SK-N-DZ (cell line): Measurements from ENCODE around the gene RPUSD3.
A peak's percentile ranks its signal among the peaks of the same experiment; 100 is the strongest.
"Not testable (repeated sequence)": the region's sequence is repeated elsewhere in the genome, so short reads cannot be mapped to it uniquely, and the experiment has no call there.

Source experiments
- DNase-seq: peaks from one replicate; pipeline ENCODE4 v3.0.0-alpha.2; 2015; ENCODE audit warnings: low spot score

RPUSD3 gene

DNA sequence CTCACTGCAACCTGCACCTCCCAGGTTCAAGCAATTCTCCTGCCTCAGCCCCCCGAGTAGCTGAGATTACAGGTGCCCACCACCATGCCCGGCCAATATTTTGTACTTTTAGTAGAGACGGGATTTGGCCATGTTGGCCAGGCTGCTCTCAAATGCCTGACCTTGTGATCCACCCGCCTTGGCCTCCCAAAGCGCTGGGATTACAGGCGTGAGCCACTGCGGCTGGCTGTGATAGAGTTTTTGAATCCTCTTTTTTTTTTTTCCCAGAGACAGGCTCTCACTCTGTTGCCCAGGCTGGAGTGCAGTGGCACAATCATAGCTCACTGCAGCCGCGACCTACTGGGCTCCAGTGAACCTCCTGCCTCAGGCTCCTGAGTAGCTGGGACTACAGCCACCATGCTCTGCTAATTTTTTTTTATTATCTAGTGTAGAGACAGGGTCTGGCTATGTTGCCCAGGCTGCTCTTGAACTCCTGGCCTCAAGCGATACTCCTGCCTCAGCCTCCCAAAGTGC, 21.4 kb upstream of the RPUSD3 start:
- DNase-seq, result not testable (repeated sequence)

DNA sequence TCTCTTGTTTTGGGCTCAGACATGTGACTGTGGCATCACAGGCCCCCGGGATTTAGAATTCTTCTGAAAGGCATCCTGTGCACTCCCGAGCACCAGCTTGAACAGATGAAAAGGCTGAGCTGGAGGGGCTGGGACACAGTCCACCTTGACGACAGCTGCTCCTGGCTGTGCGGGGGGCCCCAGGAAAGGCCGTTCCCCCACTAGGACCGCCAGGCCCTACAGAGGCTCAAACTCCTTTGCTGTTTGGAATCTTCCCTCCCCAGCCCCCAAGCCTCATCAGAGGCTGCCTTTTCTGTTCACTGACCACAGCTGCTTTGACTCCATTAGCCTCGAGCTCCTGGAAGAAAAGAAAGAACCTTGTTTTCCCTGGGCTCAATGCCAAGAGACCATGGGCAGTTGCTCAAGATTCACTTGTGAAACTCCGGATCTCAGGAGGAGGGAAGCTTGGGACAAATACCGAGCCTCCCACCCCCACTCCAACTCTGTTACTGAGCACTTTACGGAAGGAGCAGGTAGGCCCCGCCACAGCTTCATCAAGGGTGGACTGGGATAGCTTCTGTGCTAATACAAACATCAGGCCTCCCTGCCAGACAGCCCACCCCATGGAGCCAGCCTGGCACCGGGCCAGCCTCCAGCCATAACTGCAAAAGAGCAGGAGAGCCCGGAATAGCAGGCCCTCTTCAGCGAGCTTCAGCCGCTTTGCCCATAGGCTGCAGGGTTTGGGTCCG, 20.6 kb upstream of the RPUSD3 start:
- DNase-seq, result peak; percentile 58

DNA sequence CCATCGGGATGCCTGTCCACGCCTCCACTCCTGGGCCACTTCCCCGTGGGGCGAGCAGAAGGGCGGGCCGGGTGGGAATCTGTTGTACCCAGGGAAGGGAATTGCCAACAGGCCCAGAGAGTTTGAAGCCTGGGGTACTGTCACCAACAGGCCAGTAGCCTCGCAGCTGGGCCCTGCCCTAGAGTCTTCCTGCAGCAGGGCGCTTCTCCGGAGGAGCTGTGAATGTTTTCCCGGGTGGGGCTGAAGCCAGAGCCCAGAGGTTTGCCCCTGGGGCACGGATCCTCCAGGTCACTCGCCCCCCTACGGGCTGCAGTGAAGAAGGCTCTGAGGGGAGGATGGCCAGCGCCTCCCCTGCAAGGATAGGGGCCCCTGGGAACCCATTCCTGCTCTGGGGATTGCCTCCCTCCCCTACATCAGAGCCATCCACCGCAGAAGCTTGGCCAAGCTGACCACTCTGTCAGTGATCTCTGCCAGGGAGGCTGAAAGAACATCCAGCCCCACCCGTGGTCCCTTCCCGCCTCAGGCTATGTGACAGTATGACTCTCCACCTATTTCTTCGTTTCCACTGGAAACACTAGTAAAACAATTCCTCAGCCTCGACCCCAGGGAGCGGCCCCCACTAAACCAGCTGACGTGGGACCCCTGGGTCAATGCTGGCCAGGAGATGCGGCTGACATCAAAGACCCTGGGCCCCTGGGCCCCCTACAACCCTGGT, 19.4 kb upstream of the RPUSD3 start:
- no peak for DNase-seq

DNA sequence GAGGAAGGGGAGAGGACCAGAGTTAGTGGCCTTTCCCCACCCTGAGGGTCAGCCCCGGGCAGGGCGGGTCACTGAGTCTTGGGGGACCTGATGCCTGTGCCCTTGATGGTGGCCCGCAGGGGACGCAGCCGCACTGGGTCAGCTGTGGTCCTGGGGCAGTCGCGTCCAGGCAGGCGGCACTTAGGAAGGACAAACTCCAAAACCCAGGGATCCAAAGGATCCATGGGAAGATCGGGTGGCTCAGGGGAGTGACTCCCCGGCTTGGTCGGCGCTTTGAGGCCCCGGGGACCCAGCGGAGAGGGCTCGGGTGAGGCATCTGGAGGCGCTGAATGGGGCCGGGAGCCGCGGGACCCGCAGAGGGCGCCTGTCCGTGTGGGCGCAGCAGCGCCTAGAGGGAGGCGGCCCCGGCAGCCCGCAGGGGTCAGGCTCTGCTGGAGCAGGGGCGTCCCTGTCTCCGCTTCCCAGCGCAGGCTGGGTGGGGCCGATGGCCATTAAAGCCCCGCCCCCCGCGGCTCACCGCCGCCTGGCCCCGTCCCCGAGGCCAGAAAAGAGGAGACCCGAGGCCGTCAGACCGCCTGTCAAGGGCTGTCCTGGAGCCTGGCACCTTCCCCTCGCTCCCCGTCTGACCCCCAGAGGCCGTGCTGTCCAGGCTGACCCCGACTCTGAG, 18.7 kb upstream of the RPUSD3 start:
- DNase-seq, result peak; percentile 69

DNA sequence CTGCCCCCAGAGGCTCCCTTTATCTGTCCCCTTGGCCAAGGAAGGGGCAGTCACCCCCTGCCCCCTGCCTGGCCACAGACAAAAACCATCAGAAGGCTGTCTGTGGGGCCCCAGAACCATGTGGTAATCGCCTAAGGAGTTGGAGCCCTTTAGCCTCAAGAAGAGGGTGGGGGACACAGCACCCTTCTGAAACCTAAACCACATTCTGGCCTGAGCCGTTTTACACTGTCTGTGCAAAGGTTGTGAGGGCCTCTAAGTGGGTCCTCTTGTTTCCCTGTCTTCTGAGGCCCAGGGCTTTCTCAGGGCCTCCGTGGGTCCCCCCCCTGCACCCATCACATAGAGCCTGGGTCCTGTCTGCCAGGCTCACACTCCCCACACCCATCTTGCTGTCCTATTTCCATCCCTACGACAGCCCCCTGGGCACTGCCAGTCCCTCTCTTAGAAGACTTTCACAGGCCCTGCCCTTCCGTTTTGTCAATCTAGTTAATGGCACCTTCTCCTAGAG, 17.9 kb upstream of the RPUSD3 start:
- no peak for DNase-seq

DNA sequence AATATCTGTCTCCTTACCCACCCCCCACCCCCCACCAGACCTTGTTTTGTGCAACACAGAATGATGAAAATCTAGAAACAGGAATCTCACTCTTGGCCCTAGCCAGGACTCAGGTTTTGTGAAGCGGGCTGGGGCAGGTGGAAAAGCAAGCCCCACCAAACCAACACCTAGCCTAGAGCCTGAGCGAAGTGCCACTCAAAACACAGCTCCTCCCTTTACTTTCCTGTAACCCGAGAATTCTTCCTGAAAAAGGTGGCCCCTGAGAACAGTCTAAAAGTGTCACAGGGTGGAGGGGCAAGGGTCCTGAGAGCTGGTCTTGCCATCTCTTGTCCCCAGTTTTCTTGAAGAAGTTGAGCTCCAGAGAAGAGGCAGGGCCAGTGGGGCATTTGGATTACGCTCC, 17.4 kb upstream of the RPUSD3 start:
- no peak for DNase-seq

DNA sequence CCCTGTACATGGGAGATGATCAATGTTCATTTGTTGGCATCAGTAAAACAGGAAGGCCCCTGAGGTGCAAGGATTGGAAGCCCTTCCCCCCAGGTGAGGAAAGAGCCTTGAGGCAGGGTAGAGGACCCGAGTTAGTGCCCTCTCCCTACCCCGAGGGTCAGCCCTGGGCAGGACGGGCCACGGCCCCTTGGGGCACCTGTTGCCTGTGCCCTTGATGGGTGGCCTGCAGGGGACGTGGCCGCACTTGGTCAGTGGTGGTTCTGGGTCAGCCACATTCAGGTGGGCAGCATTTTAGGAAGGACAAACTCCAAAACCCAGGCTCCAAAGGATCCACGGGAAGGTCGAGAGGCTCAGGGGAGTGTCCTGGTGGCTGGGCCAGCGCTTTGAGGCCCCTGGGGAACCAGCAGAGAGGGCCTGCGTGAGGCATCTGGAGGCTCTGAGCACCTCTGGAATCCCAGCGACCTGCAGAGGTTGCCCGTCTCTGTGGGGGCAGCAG, 15.8 kb upstream of the RPUSD3 start:
- DNase-seq, result no peak

DNA sequence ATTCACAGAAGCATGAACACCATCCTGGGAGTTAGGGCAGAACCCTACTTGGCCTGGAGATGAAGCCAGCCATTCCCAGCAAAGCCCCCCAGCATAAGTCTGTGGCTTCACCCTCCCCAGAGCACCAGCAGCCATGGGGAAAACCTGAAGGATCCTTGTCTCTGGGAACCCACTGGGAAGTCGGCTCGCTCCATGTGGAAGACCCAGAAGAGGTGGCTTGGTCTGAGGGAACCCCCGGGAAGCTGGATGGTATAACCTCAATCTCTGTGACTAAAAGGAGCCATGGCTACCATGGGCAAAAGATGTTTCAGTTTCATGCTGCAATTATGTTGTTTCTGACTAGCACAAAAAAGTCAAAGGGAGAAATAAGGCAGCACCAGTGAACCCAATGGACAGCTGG, 11.8 kb upstream of the RPUSD3 start:
- DNase-seq, result no peak

DNA sequence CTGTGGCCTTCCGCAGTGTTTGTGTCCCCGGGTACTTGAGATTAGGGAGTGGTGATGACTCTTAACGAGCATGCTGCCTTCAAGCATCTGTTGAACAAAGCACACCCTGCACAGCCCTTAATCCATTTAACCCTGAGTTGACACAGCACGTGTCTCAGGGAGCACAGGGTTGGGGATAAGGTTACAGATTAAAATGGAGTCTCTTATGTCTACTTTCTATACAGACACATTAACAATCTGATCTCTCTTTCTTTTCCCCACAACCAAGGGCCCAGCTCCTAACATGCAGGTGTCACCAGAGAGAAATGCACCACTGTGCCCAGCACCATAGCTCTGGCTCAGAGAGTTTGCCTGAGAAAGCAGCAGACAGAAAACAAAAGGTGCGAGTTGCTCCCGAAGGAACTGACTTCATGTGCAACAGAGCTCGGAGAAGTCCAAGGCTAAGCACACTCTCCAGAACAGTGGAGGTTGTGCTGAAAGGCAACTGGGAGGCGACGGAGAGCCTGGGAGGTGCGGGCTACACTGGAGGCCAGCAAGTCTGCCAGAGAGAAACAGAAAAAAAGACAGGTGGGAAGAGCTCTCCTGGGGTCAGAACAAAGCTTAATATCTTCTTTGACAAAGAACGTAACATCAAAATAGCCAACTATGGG, 10.6 kb upstream of the RPUSD3 start:
- DNase-seq, result peak; percentile 68

DNA sequence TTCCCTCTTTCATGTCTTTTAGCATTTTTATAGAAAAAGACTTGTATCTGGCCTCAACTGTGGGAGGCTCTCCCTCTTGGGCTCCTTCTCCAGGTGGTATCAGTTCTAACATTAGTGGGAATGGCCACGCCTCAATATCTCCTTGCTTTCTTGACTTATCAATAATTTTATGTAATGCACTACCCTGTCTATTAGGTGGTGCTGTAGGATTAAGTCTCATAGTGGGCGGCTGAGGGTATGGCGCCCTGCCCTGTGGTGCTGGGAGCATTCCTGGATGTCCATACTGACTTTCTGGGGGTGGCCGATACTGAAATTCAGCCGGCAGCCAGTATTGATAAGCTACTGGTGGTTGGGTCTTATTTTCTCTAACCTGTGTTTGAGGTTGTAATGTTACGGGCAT, 8.7 kb upstream of the RPUSD3 start:
- DNase-seq, result no peak

DNA sequence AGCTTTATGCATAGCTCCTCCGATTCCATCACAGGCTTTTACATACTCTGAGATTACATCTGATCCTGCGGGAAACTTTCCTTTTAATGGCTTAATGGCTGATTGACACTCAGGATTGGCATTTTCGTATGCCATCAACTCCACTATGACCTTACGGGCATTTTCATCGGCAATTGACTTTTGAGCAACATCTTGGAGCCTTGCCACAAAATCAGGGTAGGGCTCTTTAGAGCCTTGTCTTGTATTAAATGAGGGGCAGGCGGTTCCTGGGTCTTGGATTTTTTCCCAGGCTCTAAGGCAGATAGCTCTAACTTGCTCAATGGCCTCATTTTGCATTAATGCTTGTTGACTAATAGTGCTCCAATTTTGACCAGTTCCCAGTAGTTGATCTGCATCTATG, 8.1 kb upstream of the RPUSD3 start:
- DNase-seq, result not testable (repeated sequence)

DNA sequence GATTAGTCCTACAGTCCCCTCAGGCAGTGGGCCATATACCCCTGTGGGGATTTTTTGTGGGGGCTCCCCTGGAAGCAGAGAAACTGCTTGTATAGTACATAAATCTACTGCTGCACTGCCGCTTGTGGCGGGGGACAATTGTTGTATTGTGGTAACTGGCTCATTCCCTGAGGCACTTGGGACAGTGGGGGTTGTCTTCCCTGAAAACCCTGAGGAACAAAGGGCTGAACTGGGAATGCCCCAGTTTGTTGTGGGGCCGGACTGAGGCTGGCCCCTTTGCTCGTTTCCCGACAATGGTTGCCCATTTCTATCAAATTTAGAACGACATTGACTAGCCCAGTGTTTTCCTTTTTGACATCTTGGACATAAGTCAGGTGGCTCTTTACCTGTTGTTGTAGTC, 7.6 kb upstream of the RPUSD3 start:
- DNase-seq, result not testable (repeated sequence)

DNA sequence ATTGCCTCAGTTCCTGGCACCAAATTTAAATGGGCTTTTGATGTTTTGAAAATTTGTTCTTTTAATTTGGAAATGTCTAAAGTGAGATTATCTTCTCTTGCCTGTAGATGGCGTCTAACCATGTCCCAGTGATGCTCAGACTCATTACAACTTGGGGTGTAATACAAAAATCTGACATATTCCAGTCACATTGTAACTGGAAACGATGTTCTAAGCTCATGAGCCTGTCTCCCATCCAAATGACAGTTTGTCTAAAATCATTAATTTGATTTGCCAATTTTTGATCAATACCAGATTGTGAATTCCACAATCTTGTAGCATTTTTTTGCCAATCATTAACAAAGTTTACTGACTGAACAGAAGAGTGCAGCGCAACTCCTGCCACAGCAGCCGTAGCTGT, 5.1 kb upstream of the RPUSD3 start:
- peak; percentile 49 for DNase-seq

DNA sequence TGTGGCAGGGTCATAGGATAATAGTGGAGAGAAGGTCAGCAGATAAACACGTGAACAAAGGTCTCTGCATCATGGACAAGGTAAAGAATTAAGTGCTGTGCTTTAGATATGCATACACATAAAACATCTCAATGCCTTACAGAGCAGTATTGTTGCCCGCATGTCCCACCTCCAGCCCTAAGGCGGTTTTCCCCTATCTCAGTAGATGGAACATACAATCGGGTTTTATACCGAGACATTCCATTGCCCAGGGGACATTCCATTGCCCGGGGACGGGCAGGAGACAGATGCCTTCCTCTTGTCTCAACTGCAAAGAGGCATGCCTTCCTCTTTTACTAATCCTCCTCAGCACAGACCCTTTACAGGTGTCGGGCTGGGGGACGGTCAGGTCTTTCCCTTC, 4.1 kb upstream of the RPUSD3 start:
- not testable (repeated sequence) for DNase-seq

DNA sequence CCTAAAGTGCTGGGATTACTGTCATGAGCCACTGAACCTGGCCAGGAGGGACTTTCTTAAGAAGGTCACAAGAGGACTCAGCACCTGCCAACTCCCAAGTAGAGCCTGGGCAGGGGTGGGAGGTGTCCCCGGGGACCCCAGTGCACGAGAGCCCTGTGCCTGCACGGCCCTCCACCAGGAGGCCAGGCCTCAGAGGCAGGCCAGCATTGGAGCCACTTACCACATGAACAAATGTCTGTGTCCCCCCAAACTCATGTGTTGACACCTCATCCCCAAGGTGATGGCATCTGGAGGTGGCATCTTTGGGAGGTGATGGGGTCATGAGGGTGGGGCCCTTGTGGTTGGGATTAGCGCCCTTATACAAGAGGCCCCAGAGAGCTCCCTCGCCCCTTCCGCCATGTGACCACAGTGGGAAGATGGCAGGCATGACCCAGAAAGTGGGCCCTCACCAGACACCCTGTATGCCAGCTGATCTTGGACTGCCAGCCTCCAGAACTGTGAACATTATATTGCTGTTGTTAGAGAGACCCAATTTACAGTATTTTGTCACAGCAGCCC, 3.2 kb upstream of the RPUSD3 start:
- DNase-seq, result no peak

DNA sequence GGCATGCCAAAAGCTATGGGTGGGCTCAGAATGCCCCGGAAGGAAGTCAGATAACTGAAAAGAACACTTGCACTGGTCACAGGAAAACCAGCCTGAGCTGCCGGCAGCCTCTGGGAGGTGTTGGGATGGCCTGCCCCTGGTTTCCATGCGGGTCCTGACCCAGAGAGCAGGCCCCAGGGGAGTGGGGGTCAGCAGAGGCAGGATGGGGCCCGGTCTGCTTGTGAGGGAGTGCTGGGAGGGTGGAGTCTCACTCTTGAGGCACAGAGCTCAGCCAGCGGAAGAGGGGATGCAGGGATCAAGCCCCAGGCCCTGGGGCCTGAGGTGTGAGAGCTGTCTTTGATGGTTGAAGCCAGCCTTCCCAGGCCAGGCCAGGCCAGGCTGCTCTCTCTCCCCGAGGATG, 2.4 kb upstream of the RPUSD3 start:
- DNase-seq, result no peak

DNA sequence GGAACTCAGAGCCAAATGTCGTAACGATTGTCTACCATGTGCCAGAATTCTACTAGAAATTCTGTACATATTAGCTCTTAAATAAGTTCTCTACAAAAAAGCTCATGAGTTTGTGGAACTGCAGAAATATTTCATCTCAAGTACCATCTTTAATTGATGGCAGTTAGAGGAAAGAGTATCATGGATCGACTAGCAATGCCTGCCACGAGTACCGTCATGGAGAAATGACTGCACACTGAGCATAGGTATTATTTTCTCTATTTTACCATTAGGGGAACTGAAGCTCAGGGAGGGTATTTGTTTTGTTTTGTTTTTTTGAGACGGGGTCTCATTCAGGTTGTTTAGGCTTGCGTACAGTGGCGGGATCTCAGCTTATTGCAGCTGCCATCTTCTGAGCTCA, 2.8 kb downstream of the RPUSD3 start:
- DNase-seq, result no peak

DNA sequence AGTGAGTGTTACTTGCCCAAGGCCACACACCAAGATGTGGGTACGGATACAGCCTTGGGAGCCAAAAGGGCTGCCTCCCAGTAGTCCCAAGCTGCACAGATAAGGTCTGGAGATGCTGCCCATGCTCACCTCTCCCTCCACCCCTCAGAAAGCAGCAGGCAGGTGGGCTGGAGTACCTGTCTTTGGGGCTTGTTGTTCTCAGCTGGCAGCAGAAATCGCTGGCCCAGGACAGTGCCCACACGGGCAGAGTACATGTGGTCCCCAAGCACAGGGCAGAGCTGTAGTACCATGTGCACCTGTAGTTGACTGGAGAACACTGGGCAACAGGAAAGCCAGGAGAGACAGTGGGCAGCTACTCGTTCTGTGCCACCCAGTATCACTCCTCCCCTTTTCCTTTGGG, 5.0 kb downstream of the RPUSD3 start:
- DNase-seq, result no peak

DNA sequence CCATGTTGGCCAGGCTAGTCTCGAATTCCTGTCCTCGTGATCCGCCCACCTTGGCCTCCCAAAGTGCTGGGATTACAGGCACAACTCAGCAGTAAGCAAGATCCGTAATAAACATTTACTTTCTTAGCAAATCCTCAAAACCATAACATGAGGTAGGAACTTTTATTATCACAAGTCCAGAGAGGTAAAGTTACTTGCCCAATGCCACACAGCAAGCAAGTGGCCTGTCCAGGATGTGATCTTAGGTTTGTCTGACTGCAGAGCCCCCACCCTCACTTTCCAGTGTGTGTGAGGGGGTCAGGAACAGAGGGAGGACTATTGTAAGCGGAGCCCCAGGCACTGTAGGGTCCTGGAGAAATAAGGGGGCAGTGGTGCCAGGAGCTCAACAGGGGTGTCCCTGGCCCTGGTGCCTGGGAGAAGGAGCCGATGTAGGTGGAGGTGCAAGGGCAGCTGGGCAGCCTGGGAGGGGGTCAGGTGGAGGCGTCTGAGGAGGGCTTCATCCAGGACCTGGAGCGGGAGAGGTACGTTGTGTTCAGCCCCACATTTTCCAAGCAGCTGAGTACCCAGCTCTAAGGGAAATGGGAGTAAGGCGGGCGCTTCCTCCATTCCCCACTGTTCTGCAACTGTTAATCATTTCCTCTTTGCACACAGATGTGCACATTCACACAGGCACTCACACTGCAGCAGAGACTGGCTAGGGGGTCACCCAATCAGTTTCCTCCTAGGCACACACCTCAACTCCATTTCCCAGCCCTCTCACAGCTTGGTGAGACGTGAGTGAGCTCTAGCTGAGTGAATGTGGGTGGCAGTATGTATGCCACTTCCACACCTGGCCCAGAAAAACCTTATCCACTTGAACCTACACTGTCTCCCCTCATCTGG, 5.9 kb downstream of the RPUSD3 start:
- DNase-seq, result no peak
